Measurements from ENCODE around the gene CABP7.

Gene CABP7

GRCh38 chr22:29726106-29726505 lies 6.3 kb downstream of the CABP7 start:
- DNase-seq, result no peak

GRCh38 chr22:29726512-29727130 lies 6.8 kb downstream of the CABP7 start:
- DNase-seq, result no peak

GRCh38 chr22:29727131-29727523 lies 7.3 kb downstream of the CABP7 start:
- peak; percentile 7 for DNase-seq

- DNase-seq, result no peak
These were observed 9.4 kb downstream of the CABP7 start for GRCh38 chr22:29729161-29729560.

- DNase-seq, result no peak
These were observed 11.5 kb downstream of the CABP7 start for GRCh38 chr22:29731058-29731850.

- DNase-seq, result no peak
These were observed 13.1 kb downstream of the CABP7 start for GRCh38 chr22:29732883-29733282.

GRCh38 chr22:29733362-29734201 lies 13.8 kb downstream of the CABP7 start:
- no peak for DNase-seq

- DNase-seq, result no peak
These were observed 14.6 kb downstream of the CABP7 start for GRCh38 chr22:29734406-29734805.

GRCh38 chr22:29734838-29735237 lies 15.0 kb downstream of the CABP7 start:
- no peak for DNase-seq

- no peak for DNase-seq
These were observed 15.6 kb downstream of the CABP7 start for GRCh38 chr22:29735416-29735815.

- no peak for DNase-seq
These were observed 17.7 kb downstream of the CABP7 start for GRCh38 chr22:29737251-29738117.

GRCh38 chr22:29738118-29738815 lies 18.5 kb downstream of the CABP7 start:
- no peak for DNase-seq

- no peak for DNase-seq
These were observed 19.6 kb downstream of the CABP7 start for GRCh38 chr22:29739346-29739875.

- DNase-seq, result no peak
These were observed 20.4 kb downstream of the CABP7 start for GRCh38 chr22:29740216-29740615.

- no peak for DNase-seq
These were observed 22.1 kb downstream of the CABP7 start for GRCh38 chr22:29741926-29742325.

GRCh38 chr22:29742326-29742725 lies 22.5 kb downstream of the CABP7 start:
- DNase-seq, result no peak

- DNase-seq, result no peak
These were observed 25.1 kb downstream of the CABP7 start for GRCh38 chr22:29744902-29745301.

GRCh38 chr22:29747832-29748231 lies 28.0 kb downstream of the CABP7 start:
- no peak for DNase-seq

GRCh38 chr22:29748248-29748893 lies 28.6 kb downstream of the CABP7 start:
- no peak for DNase-seq

- DNase-seq, result no peak
These were observed 30.2 kb downstream of the CABP7 start for GRCh38 chr22:29750029-29750428.

All from CD4-positive, alpha-beta T cell treated with Interleukin-12 subunit alpha and Interleukin-12 subunit beta, for 1 hour (primary cell).